ENCODE measurements around the gene PAFAH1B2.

DNA sequence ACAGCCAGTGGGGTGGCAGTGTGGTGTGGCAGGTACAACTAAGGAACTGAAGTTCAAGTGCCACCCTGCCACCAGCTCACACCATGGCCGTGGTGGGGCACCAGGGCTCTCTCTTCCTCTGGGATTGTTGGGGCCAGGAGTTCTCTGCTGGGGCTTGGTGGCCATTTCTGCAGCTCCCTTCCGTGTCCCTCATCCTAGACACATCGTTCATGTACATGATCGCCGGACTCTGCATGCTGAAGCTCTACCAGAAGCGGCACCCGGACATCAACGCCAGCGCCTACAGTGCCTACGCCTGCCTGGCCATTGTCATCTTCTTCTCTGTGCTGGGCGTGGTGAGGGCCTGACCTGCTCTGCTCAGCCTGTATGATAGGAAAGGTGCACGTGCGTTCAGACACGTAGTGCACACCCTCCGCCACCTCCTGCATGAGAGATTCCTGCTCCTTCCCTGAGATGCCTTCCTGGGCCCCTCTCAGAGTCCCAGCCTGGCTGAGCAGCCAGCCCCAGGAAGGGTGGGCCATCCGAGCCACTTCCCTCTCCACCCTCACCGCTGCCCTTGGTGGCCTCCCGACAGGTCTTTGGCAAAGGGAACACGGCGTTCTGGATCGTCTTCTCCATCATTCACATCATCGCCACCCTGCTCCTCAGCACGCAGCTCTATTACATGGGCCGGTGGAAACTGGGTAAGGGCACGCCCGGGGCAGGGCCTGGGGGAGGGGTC lies 47.8 kb downstream of the PAFAH1B2 start:
- no peak for TF ChIP-seq EZH2phosphoT487 (IDR thresholded peaks at IDR 0.05; ENCODE audit: borderline replicate concordance, low read depth, low read length)
- TF ChIP-seq, protein P1, sequence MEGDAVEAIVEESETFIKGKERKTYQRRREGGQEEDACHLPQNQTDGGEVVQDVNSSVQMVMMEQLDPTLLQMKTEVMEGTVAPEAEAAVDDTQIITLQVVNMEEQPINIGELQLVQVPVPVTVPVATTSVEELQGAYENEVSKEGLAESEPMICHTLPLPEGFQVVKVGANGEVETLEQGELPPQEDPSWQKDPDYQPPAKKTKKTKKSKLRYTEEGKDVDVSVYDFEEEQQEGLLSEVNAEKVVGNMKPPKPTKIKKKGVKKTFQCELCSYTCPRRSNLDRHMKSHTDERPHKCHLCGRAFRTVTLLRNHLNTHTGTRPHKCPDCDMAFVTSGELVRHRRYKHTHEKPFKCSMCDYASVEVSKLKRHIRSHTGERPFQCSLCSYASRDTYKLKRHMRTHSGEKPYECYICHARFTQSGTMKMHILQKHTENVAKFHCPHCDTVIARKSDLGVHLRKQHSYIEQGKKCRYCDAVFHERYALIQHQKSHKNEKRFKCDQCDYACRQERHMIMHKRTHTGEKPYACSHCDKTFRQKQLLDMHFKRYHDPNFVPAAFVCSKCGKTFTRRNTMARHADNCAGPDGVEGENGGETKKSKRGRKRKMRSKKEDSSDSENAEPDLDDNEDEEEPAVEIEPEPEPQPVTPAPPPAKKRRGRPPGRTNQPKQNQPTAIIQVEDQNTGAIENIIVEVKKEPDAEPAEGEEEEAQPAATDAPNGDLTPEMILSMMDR (conservative IDR thresholded peaks at IDR 0.05; ENCODE audit: low read length) = no peak

All from OCI-LY7 (cell line).